ENCODE measurements around the gene B4GALNT1. TPM values are rescaled to one million over a fixed set of nuclear protein-coding genes. Genes with fewer than 3 reads are reported as not detected.
A peak's percentile ranks its signal among the peaks of the same experiment; 100 is the strongest.

Gene B4GALNT1
- total RNA-seq, 1 experiment from 2014 or later: 31.3 TPM

- H3K4me3 ChIP-seq (replicated peaks in 1 of 2; ENCODE audit: low read depth in 1 of 2, low read length in 2 of 2): no peak overlapping the region
- BruUV-seq (replicated peaks): no TSS peak
- ChIA-PET CTCF (interaction anchor here (0.6 to 3.3 kb wide), 23 partner anchors 9 to 1267 kb away, joined by 3 to 18 read pairs (median 4); partner anchors contain the start of genes ARHGEF25, B4GALNT1, DCTN2 and DTX3), POLR2A (no interaction called here), RAD21 (ENCODE audit: low non-redundant PET in 1 of 2, low total read pairs in 2 of 2, uncharacterized antibody in 2 of 2, unreplicated experiment in 2 of 2) (interaction anchor here (1.0 to 1.3 kb wide), 4 partner anchors 37 to 174 kb away, joined by 3 to 5 read pairs (median 3); partner anchors contain the start of gene B4GALNT1 (in 1 of the 2))
- peak; percentile 99 for ATAC-seq
- H3K9me2 ChIP-seq (ENCODE audit: insufficient read depth): no peaks in the 10 kb centered on the region
- peak; percentile 93 for TF ChIP-seq RAD21 (IDR thresholded peaks at IDR 0.05; ENCODE audit: low read depth)
- TF ChIP-seq, protein P1, sequence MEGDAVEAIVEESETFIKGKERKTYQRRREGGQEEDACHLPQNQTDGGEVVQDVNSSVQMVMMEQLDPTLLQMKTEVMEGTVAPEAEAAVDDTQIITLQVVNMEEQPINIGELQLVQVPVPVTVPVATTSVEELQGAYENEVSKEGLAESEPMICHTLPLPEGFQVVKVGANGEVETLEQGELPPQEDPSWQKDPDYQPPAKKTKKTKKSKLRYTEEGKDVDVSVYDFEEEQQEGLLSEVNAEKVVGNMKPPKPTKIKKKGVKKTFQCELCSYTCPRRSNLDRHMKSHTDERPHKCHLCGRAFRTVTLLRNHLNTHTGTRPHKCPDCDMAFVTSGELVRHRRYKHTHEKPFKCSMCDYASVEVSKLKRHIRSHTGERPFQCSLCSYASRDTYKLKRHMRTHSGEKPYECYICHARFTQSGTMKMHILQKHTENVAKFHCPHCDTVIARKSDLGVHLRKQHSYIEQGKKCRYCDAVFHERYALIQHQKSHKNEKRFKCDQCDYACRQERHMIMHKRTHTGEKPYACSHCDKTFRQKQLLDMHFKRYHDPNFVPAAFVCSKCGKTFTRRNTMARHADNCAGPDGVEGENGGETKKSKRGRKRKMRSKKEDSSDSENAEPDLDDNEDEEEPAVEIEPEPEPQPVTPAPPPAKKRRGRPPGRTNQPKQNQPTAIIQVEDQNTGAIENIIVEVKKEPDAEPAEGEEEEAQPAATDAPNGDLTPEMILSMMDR (IDR thresholded peaks at IDR 0.05 in 2 of 3, conservative IDR thresholded peaks at IDR 0.05 in 1 of 3; ENCODE audit: borderline replicate concordance in 1 of 3, insufficient read depth in 1 of 3, low read depth in 2 of 3, low read length in 2 of 3): peak; percentile 95 to 99 (median 98)
- TF ChIP-seq, protein P2, sequence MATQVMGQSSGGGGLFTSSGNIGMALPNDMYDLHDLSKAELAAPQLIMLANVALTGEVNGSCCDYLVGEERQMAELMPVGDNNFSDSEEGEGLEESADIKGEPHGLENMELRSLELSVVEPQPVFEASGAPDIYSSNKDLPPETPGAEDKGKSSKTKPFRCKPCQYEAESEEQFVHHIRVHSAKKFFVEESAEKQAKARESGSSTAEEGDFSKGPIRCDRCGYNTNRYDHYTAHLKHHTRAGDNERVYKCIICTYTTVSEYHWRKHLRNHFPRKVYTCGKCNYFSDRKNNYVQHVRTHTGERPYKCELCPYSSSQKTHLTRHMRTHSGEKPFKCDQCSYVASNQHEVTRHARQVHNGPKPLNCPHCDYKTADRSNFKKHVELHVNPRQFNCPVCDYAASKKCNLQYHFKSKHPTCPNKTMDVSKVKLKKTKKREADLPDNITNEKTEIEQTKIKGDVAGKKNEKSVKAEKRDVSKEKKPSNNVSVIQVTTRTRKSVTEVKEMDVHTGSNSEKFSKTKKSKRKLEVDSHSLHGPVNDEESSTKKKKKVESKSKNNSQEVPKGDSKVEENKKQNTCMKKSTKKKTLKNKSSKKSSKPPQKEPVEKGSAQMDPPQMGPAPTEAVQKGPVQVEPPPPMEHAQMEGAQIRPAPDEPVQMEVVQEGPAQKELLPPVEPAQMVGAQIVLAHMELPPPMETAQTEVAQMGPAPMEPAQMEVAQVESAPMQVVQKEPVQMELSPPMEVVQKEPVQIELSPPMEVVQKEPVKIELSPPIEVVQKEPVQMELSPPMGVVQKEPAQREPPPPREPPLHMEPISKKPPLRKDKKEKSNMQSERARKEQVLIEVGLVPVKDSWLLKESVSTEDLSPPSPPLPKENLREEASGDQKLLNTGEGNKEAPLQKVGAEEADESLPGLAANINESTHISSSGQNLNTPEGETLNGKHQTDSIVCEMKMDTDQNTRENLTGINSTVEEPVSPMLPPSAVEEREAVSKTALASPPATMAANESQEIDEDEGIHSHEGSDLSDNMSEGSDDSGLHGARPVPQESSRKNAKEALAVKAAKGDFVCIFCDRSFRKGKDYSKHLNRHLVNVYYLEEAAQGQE (IDR thresholded peaks at IDR 0.05; ENCODE audit: low read depth): no peak
- peaks cover 0 to 8% of the 10 kb centered on the region in 2 experiments; a peak in 2 of 4 replicates for H3K36me3 ChIP-seq (ENCODE audit: control insufficient read depth in 1 of 2, insufficient read depth in 2 of 2, low read length in 2 of 2)
- no peaks in the 10 kb centered on the region for H4K20me1 ChIP-seq (ENCODE audit: insufficient read depth)
- no peaks in the 10 kb centered on the region for H3K79me2 ChIP-seq (ENCODE audit: insufficient read depth, low read length)
- H3K9ac ChIP-seq (ENCODE audit: low read length): no peak overlapping the region
- intact Hi-C loops (cut with micrococcal nuclease): loop anchor here (1.0 to 5.0 kb wide), 4 partner anchors 38 to 159 kb away; partner anchors contain the start of genes B4GALNT1 and OS9
- no peak overlapping the region for H3K4me2 ChIP-seq (ENCODE audit: low read length)
- no peaks in the 10 kb centered on the region for H3K27me3 ChIP-seq (ENCODE audit: insufficient read depth, low read length)
- peak; percentile 76 for DNase-seq (ENCODE audit: low read depth, low spot score)
- no peak overlapping the region for H2AFZ ChIP-seq (ENCODE audit: low read depth, low read length, poor library complexity, severe bottlenecking)
- H3K27ac ChIP-seq (ENCODE audit: low read depth, low read length): no peak overlapping the region
- H3K9me3 ChIP-seq (ENCODE audit: control insufficient read depth in 1 of 2, insufficient read depth in 1 of 2, low read depth in 1 of 2, low read length in 2 of 2): no peaks in the 10 kb centered on the region
- H3K4me1 ChIP-seq (ENCODE audit: control insufficient read depth in 1 of 2, insufficient read depth in 2 of 2, low read length in 2 of 2): no peaks in the 10 kb centered on the region
These were observed 49.8 kb downstream of the B4GALNT1 start for GRCh38 chr12:57583008-57583831.

Measured in HCT116 (cell line).